Measurements from ENCODE around the gene CEP95.
"Not testable (repeated sequence)": the region's sequence is repeated elsewhere in the genome, so short reads cannot be mapped to it uniquely, and the experiment has no call there.

Gene CEP95

DNA sequence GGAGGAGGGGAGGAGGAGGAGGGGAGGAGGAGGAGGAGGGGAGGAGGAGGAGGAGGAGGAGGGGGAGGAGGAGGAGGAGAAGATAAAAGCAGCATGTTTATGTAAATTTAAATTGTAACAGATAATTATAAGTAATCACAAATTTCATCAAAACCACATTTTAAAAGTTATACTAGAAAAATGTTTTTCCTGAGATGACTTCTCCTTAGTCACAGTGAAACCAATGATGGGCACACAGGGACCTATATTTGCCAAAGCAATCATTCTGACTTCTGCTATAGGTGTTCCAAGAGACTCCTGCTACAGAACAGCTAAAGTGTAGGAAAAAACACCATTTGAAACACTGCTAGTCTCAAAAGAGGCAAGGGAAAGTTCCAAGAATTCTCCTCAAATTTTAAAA is 66.4 kb downstream of the CEP95 start:
- DNase-seq (ENCODE audit: low read depth, low spot score) = no peak

DNA sequence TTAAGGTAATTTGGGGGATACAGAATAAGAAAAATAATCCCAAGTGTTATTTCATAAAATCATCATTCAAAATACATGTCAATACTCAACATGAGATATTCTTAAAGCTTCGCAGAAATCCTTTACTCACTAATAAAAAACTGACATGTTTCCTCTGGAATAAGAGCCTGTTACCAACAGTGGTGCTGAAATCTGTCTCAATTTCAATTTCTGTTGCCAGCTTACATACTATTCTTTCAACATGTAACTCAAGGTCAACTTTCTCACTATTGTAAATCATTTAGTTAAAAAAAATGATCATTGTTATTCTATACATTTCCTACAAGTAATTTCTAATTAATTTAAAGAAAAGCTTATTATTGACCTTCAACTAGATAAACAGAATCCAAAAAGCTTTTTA is 67.9 kb downstream of the CEP95 start:
- no peak for DNase-seq (ENCODE audit: low read depth, low spot score)

DNA sequence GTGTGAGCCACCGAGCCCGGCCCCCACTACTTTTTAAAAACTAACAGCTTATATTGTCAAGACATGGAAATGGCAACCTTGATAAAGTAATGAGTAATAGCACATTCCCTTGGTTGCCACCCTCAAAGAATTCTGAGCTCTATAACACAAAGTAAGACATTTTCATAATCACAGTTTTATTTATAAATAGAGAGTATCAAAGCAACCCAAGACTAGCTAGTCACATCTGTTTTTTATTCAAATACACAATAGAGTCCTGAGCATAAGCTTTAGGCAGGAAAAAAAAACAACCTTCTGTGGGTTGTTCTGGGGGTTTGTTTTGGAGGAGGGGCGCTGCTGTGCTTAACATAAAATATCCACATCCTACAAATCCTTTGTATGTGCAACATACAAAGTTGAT is 68.7 kb downstream of the CEP95 start:
- DNase-seq (ENCODE audit: low read depth, low spot score) = no peak

DNA sequence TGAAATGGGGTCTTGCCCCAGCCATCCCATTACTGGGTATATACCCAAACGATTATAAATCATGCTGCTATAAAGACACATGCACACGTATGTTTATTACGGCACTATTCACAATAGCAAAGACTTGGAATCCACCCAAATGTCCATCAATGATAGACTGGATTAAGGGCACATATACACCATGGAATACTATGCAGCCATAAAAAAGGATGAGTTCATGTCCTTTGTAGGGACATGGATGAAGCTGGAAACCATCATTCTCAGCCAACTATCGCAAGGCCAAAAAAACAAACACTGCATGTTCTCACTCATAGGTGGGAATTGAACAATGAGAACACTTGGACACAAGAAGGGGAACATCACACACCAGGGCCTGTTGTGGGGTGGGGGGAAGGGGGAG is 70.2 kb downstream of the CEP95 start:
- not testable (repeated sequence) for DNase-seq (ENCODE audit: low read depth, low spot score)

DNA sequence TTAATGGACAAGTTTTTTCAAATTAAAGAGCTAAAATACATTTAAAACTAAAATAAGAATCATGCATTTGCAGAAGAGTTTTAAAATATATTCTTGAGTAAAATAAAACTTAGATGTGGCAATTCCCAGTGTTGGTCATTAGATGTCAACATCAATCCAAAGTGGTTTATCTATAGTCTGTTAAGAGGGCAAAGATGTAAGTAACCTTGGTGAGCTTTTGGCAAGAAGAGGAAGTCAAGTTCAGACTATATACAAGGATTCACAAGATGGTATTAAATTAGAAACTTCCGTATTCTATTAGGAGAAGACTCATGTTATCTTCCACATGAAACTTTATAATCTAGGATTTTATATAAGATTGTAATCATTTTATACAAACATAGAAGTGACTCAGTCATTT is 73.1 kb downstream of the CEP95 start:
- DNase-seq (ENCODE audit: low read depth, low spot score) = no peak

DNA sequence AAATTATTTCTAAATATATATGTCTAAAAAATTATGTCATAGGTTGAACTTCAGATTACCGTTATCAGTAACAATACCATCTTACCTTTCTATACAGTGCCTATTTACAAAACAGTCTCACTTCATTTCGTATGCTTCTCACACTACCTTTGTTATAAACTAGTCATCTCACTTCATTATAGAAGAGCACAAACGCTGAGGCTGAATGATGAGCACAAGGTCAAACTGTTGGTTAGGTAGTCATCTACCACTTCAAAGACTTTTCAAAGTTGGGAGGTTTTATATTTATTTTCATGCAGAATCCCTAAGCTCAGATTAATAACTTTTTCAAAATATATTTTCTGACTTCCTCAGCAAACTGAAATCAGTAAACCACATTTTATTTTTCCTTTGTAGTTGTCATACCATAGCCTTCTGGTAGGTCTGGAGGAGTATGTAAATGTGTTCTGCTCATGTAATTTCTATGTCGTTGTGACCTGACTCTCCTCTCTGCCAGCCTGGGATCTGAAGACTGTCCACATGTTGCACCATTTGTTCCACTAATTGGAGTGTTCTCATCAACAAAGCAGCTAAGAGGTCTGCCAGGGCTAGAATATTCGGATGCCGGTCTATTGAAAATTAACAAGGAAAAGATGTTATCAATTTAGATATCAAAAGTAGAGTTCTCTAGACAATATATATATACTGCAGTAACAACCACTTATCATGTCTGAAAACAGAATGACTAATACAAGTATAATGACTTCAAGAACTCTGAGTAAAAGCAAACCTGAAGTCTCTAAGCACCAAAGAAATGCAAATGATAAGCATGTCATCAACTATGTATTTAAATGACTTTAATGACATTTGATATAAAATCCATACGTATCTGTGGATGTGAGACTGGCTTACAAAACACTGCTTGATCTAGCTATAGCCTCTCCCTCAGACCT is 73.9 kb downstream of the CEP95 start:
- DNase-seq (ENCODE audit: low read depth, low spot score) = no peak

DNA sequence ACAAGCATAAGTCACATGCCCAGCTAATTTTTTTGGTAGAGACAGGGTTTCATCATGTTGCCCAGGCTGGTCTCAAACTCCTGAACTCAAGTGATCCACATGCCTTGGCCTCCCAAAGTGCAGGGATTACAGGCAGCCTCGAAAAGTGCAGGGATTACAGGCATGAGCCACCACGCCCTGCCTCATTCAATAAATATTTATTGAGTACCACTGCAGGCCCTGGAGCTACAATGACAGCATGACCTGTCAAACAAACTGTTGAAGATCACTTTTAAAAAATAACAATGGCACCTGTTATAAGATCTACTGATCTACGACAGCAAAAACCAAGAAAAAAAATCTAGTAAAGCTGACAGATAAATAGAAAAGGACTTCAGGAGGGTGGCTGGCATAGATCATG is 76.3 kb downstream of the CEP95 start:
- DNase-seq (ENCODE audit: low read depth, low spot score) = no peak

DNA sequence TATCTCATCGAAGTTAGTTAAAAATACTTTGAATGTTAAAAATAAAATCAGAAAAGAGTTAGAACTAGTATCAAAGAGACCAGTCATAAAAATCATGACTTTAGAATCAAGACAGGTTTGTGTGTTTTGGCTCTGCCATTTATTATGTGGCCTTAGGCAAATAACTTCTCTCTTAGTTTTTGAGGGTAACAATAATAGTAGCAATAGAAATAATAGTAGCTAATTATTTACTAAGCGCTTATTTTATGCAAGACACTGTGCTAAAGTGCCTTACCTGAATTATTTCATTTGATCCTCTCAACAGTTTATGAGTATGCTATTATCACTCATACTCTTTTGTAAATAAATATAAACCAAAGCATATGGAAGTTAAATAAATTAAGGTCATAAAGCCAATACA is 78.4 kb downstream of the CEP95 start:
- DNase-seq (ENCODE audit: low read depth, low spot score) = no peak

All from iPS DF 19.7 (cell line).